Stimulated activated CD8-positive, alpha-beta memory T cell treated with anti-CD3 and anti-CD28 coated beads, Interleukin-2, amount 100 ng/mL, for 1 hour (primary cell): ENCODE results near the gene SLC35E1.
"Not testable (repeated sequence)": the region's sequence is repeated elsewhere in the genome, so short reads cannot be mapped to it uniquely, and the experiment has no call there.

ENCODE experiments used
- DNase-seq, 2 donors: peaks; one replicate each; pipeline ENCODE4 v3.0.0-alpha.2; 2020; ENCODE audit warnings: low read depth in 2 of 2

The SLC35E1 gene

GRCh38 chr19:16581971-16582343 lies 9.7 kb upstream of the SLC35E1 start:
- DNase-seq = no peak

GRCh38 chr19:16581145-16581970 lies 9.1 kb upstream of the SLC35E1 start:
- no peak for DNase-seq

- DNase-seq = no peak
Measured at GRCh38 chr19:16579381-16579780, 7.2 kb upstream of the SLC35E1 start.

GRCh38 chr19:16577531-16577985 lies 5.3 kb upstream of the SLC35E1 start:
- DNase-seq = no peak

GRCh38 chr19:16576690-16577530 lies 4.7 kb upstream of the SLC35E1 start:
- DNase-seq = no peak

GRCh38 chr19:16575861-16576689 lies 3.9 kb upstream of the SLC35E1 start:
- DNase-seq = no peak

- no peak for DNase-seq
Measured at GRCh38 chr19:16575282-16575681, 3.1 kb upstream of the SLC35E1 start.

- no peak for DNase-seq
Measured at GRCh38 chr19:16573925-16574324, 1.7 kb upstream of the SLC35E1 start.

- no peak for DNase-seq
Measured at GRCh38 chr19:16573296-16573695, 1.1 kb upstream of the SLC35E1 start.

- no peak for DNase-seq
Measured at GRCh38 chr19:16571822-16572331, 338 bp downstream of the SLC35E1 start.

GRCh38 chr19:16571283-16571682 lies 932 bp downstream of the SLC35E1 start:
- no peak for DNase-seq

GRCh38 chr19:16569609-16570320 lies 2.5 kb downstream of the SLC35E1 start:
- no peak for DNase-seq

- no peak for DNase-seq
Measured at GRCh38 chr19:16566702-16567101, 5.5 kb downstream of the SLC35E1 start.

- peak in 1 of 2 donors; percentile 65 for DNase-seq
Measured at GRCh38 chr19:16566161-16566560, 6.1 kb downstream of the SLC35E1 start.

GRCh38 chr19:16564842-16565241 lies 7.4 kb downstream of the SLC35E1 start:
- DNase-seq = no peak

- no peak for DNase-seq
Measured at GRCh38 chr19:16562608-16563025, 9.6 kb downstream of the SLC35E1 start.

GRCh38 chr19:16561382-16561781 lies 10.8 kb downstream of the SLC35E1 start:
- DNase-seq = no peak

- no peak for DNase-seq
Measured at GRCh38 chr19:16559780-16560276, 12.4 kb downstream of the SLC35E1 start.

GRCh38 chr19:16554776-16555175 lies 17.4 kb downstream of the SLC35E1 start:
- no peak for DNase-seq

GRCh38 chr19:16551902-16552301 lies 20.3 kb downstream of the SLC35E1 start:
- DNase-seq = not testable (repeated sequence)

GRCh38 chr19:16548956-16549355 lies 23.3 kb downstream of the SLC35E1 start:
- no peak for DNase-seq
